H1 (cell line): Measurements from ENCODE around the gene TPSG1. TPM values are rescaled to one million over a fixed set of nuclear protein-coding genes. Genes with fewer than 3 reads are reported as not detected.

Experiments
- CTCF ChIA-PET: fragments of 300-600 bp; sonication (Branson Sonifier 250); formaldehyde crosslinking; loops from one replicate; lab custom pipeline; 2021; ENCODE audit not compliant: partially characterized antibody; lab: Charles Lee
- POLR2A ChIA-PET: fragments of 300-600 bp; sonication (Branson Sonifier 250); formaldehyde crosslinking; loops from one replicate; lab custom pipeline; 2021; ENCODE audit warnings: inconsistent platforms; ENCODE audit not compliant: partially characterized antibody; lab: Charles Lee
- DNase-seq, 2 experiments: peaks; one replicate each; pipeline versions ENCODE4 v3.0.0 to v3.0.0-alpha.2; 2010 to 2022; ENCODE audit warnings: low spot score in 2 of 2, low read depth in 1 of 2, mixed read lengths in 1 of 2
- FAIRE-seq: peaks from 2 replicates; lab custom pipeline; 2011; peaks lifted over from hg19 to GRCh38; lab: Jason Lieb, UNC
- H2AFZ ChIP-seq: 2 replicates; pipeline ENCODE4 v1.8.1; 2012; ENCODE audit warnings: low read length, inconsistent platforms
- H2AK5ac ChIP-seq: 2 replicates; pipeline ENCODE4 v1.6.1; 2013; ENCODE audit warnings: low read depth, low read length
- H2BK120ac ChIP-seq: replicated peaks from 2 replicates; pipeline ENCODE3; 2013; ENCODE audit warnings: low read depth, low read length, inconsistent platforms
- H2BK12ac ChIP-seq: 2 replicates; pipeline ENCODE4 v1.6.1; 2013; ENCODE audit warnings: low read depth, low read length
- H2BK15ac ChIP-seq: 2 replicates; pipeline ENCODE4 v1.6.1; 2013; ENCODE audit warnings: low read length
- H2BK20ac ChIP-seq: 2 replicates; pipeline ENCODE4 v1.6.1; 2013; ENCODE audit warnings: low read length
- H2BK5ac ChIP-seq: 2 replicates; pipeline ENCODE4 v1.6.1; 2013; ENCODE audit warnings: low read depth, low read length
- H3K14ac ChIP-seq: 2 replicates; pipeline ENCODE4 v1.6.1; 2013; ENCODE audit warnings: inconsistent platforms; ENCODE audit not compliant: insufficient read length
- H3K18ac ChIP-seq: 2 replicates; pipeline ENCODE4 v1.6.1; 2013; ENCODE audit warnings: low read length; ENCODE audit errors: extremely low read depth
- H3K23ac ChIP-seq: 2 replicates; pipeline ENCODE4 v1.6.1; 2013; ENCODE audit warnings: inconsistent platforms; ENCODE audit not compliant: insufficient read length
- H3K23me2 ChIP-seq: 2 replicates; pipeline ENCODE4 v1.6.1; 2013; ENCODE audit warnings: low read depth, low read length
- H3K27ac ChIP-seq: 2 replicates; pipeline ENCODE4 v1.6.1; 2011; ENCODE audit warnings: low read depth, low read length, inconsistent platforms
- H3K27me3 ChIP-seq, 4 experiments: replicated peaks in 1 of 4; 1 replicate in 1 of 4; 2 replicates in 3 of 4; pipeline versions ENCODE4 v1.6.1 to v1.8.1; 2011 to 2013; ENCODE audit warnings: low read length in 3 of 4, mild to moderate bottlenecking in 3 of 4, inconsistent platforms in 2 of 4, mixed read lengths in 2 of 4, moderate library complexity in 1 of 4; ENCODE audit not compliant: control insufficient read depth in 3 of 4, insufficient read depth in 3 of 4; ENCODE audit errors: extremely low read depth in 1 of 4
- H3K36me3 ChIP-seq, 4 experiments: 2 replicates each; pipeline versions ENCODE4 v1.6.1 to v1.8.1; 2011 to 2013; ENCODE audit warnings: mild to moderate bottlenecking in 4 of 4, low read length in 3 of 4, moderate library complexity in 2 of 4, control low read depth in 1 of 4, inconsistent platforms in 1 of 4; ENCODE audit not compliant: insufficient read depth in 4 of 4, control insufficient read depth in 2 of 4
- H3K4ac ChIP-seq: replicated peaks from 2 replicates; pipeline ENCODE3; 2013; ENCODE audit warnings: low read length, low read depth, mixed read lengths, inconsistent platforms; ENCODE audit not compliant: insufficient read length
- H3K4me1 ChIP-seq, 4 experiments: replicated peaks in 1 of 4; 1 replicate in 1 of 4; 2 replicates in 3 of 4; pipeline versions ENCODE4 v1.6.1 to v1.8.1; 2011 to 2013; ENCODE audit warnings: low read length in 3 of 4, inconsistent platforms in 2 of 4, mixed read lengths in 1 of 4; ENCODE audit not compliant: insufficient read depth in 4 of 4, control insufficient read depth in 3 of 4
- H3K4me2 ChIP-seq, 2 experiments: 2 replicates each; pipeline versions ENCODE4 v1.6.1 to v1.8.1; 2011 to 2013; ENCODE audit warnings: low read depth in 2 of 2, low read length in 2 of 2, control low read depth in 1 of 2, inconsistent platforms in 1 of 2, mild to moderate bottlenecking in 1 of 2; ENCODE audit not compliant: insufficient read depth in 1 of 2
- H3K4me3 ChIP-seq, 4 experiments: fragments of 200-600, 300-600 bp in 1 of 4; sonication (generic), shearing (Covaris generic), sonication (Bioruptor Twin) in 1 of 4; 2 replicates each; pipeline versions ENCODE4 v1.5.1 to v1.8.1; 2011 to 2016; ENCODE audit warnings: low read length in 4 of 4, low read depth in 3 of 4, control low read depth in 2 of 4, inconsistent platforms in 2 of 4, mild to moderate bottlenecking in 2 of 4, mixed read lengths in 1 of 4, moderate library complexity in 1 of 4; ENCODE audit not compliant: insufficient read depth in 2 of 4; ENCODE audit errors: extremely low read depth in 1 of 4
- H3K56ac ChIP-seq: replicated peaks from 2 replicates; pipeline ENCODE3; 2013; ENCODE audit warnings: low read depth, mild to moderate bottlenecking, mixed read lengths, low read length, inconsistent platforms; ENCODE audit not compliant: insufficient read length
- H3K79me1 ChIP-seq: 2 replicates; pipeline ENCODE4 v1.6.1; 2013; ENCODE audit warnings: low read depth, low read length, control low read depth
- H3K79me2 ChIP-seq, 2 experiments: 2 replicates each; pipeline versions ENCODE4 v1.6.1 to v1.8.1; 2012 to 2013; ENCODE audit warnings: low read length in 2 of 2, mild to moderate bottlenecking in 2 of 2, inconsistent platforms in 1 of 2; ENCODE audit not compliant: insufficient read depth in 2 of 2, control insufficient read depth in 1 of 2
- H3K9ac ChIP-seq, 4 experiments: replicated peaks in 1 of 4; 1 replicate in 1 of 4; 2 replicates in 3 of 4; pipeline versions ENCODE4 v1.6.1 to v1.8.1; 2011 to 2013; ENCODE audit warnings: low read depth in 3 of 4, low read length in 3 of 4, control low read depth in 2 of 4, mild to moderate bottlenecking in 2 of 4, moderate library complexity in 2 of 4, inconsistent platforms in 1 of 4; ENCODE audit errors: extremely low read depth in 1 of 4
- H3K9me3 ChIP-seq, 2 experiments: 2 replicates each; pipeline versions ENCODE4 v1.6.1 to v1.8.1; 2012 to 2013; ENCODE audit warnings: mild to moderate bottlenecking in 2 of 2, moderate library complexity in 2 of 2, control low read depth in 1 of 2, inconsistent platforms in 1 of 2, low read depth in 1 of 2, low read length in 1 of 2, mixed read lengths in 1 of 2; ENCODE audit not compliant: insufficient read depth in 2 of 2
- H4K20me1 ChIP-seq, 2 experiments: replicated peaks in 1 of 2; 2 replicates each; pipeline versions ENCODE3 to v1.8.1; 2011 to 2013; ENCODE audit warnings: inconsistent platforms in 2 of 2, low read length in 2 of 2, mild to moderate bottlenecking in 1 of 2; ENCODE audit not compliant: insufficient read depth in 2 of 2, control insufficient read depth in 1 of 2
- H4K5ac ChIP-seq: 2 replicates; pipeline ENCODE4 v1.6.1; 2013; ENCODE audit warnings: low read length, low read depth, mixed read lengths, inconsistent platforms; ENCODE audit not compliant: insufficient read length
- H4K8ac ChIP-seq: 2 replicates; pipeline ENCODE4 v1.8.0; 2013; ENCODE audit warnings: mild to moderate bottlenecking, moderate library complexity, low read length, inconsistent platforms; ENCODE audit not compliant: insufficient read depth; ENCODE audit errors: extremely low read depth
- H4K91ac ChIP-seq: replicated peaks from 2 replicates; pipeline ENCODE3; 2013; ENCODE audit warnings: low read length, mixed read lengths, inconsistent platforms; ENCODE audit not compliant: insufficient read length
- CEBPB ChIP-seq: IDR thresholded peaks from 2 replicates; pipeline ENCODE4 v1.6.1; 2012; ENCODE audit warnings: low read depth, low read length
- CHD1 ChIP-seq: IDR thresholded peaks from 2 replicates; pipeline ENCODE4 v1.6.1; 2012; ENCODE audit warnings: low read depth, low read length, improper control_type of control experiment
- MAFK ChIP-seq: IDR thresholded peaks from 2 replicates; pipeline ENCODE4 v1.6.1; 2012; ENCODE audit warnings: low read depth, mild to moderate bottlenecking, improper control_type of control experiment, low read length
- PHF8 ChIP-seq: fragments of 200-600 bp; sonication (generic); conservative IDR thresholded peaks from 2 replicates; pipeline ENCODE4 v1.7.1; 2012; ENCODE audit warnings: low read depth, mild to moderate bottlenecking, inconsistent platforms, low read length, moderate library complexity
- ZNF274 ChIP-seq: IDR thresholded peaks from 2 replicates; pipeline ENCODE4 v1.7.0; 2012; ENCODE audit warnings: low read length, borderline replicate concordance; ENCODE audit errors: extremely low read depth
- WGBS, 2 experiments: shearing (Covaris generic) in 1 of 2; methylation state at CpG; one replicate each; pipeline versions ENCODE4 v1.1.6 to v1.1.7; 2013 to 2015; ENCODE audit warnings: low lambda C conversion rate in 2 of 2, mixed read lengths in 2 of 2, inconsistent platforms in 1 of 2, low coverage in 1 of 2, missing lambda C conversion rate in 1 of 2; ENCODE audit not compliant: insufficient replicate concordance in 2 of 2, insufficient coverage in 1 of 2, insufficient read length in 1 of 2; ENCODE audit errors: extremely low coverage in 1 of 2, missing lambda C conversion rate in 1 of 2; 5-methylcytosine and 5-hydroxymethylcytosine counted together
- polyA plus RNA-seq, 7 experiments: library from polyadenylated mRNA; depleted of rRNA in 3 of 7; stranded (reverse) in 5 of 7; unstranded in 2 of 7; fragments of >200 nt in 5 of 7; fragments of 200-250 nt in 2 of 7; gene quantifications; 1 replicate in 5 of 7; 2 replicates in 1 of 7; 4 replicates in 1 of 7; pipeline versions ENCODE4 v1.2.1 to v1.2.3, GENCODE V29; 2011 to 2013; ENCODE audit warnings: missing spikeins in 2 of 7, mixed read lengths in 2 of 7
- total RNA-seq: library from RNA; stranded (reverse); fragmentation: NEBNext Ultra II Directional; extraction: Animal tissue kit (Norgen Biotek cat#: 25700); gene quantifications from 2 replicates; pipeline ENCODE4 v1.2.1, GENCODE V29; 2021

The TPSG1 gene
- total and polyA plus RNA-seq, 2 of the 8 experiments (the other 6 are each of a cell fraction or from before 2014, with no cell fraction given): not detected

GRCh38 chr16:1202274-1202673, 22.8 kb downstream of the TPSG1 start:
- no peak for TF ChIP-seq ZNF274
- TF ChIP-seq CEBPB: no peak
- no peak for TF ChIP-seq MAFK
- TF ChIP-seq CHD1: no peak
- TF ChIP-seq PHF8: no peak
- TF ChIP-seq, all 59 proteins: peak for 0
- WGBS, 2 experiments: 85% methylated on average over 18 of the region's 18 CpGs; no CpG with 5 or more reads in 1 of the 2 experiments
- H3K18ac ChIP-seq: no peak overlapping the region

More at GRCh38 chr16:1202274-1202673, 22.8 kb downstream of the TPSG1 start:
- no peak overlapping the region for H3K4ac ChIP-seq
- no peak overlapping the region for H3K23ac ChIP-seq
- no peaks in the 10 kb centered on the region for H3K27me3 ChIP-seq
- no peak overlapping the region for H4K5ac ChIP-seq
- H2BK12ac ChIP-seq: no peak overlapping the region
- CTCF ChIA-PET: interaction anchor here (0.5 to 1.4 kb wide), 4 partner anchors 71 to 714 kb away, joined by 3 to 4 read pairs (median 3); no protein-coding TSS in a partner anchor
- no peak overlapping the region for H2AFZ ChIP-seq
- H3K9ac ChIP-seq: no peak overlapping the region
- peaks cover 4 to 14% of the 10 kb centered on the region in 2 experiments for H4K20me1 ChIP-seq
- peaks cover 0 to 28% (median 3%) of the 10 kb centered on the region in 4 experiments; a peak in 4 of 8 replicates for H3K36me3 ChIP-seq
- POLR2A ChIA-PET: no interaction called here
- H3K79me2 ChIP-seq: no peaks in the 10 kb centered on the region
- H4K91ac ChIP-seq: no peak overlapping the region
- DNase-seq: no peak
- no peak overlapping the region for H2AK5ac ChIP-seq
- no peak overlapping the region for H3K4me3 ChIP-seq
- H2BK20ac ChIP-seq: no peak overlapping the region
- no peaks in the 10 kb centered on the region; the same call in 1 of the 2 replicates for H3K79me1 ChIP-seq
- H3K14ac ChIP-seq: no peak overlapping the region
- no peak overlapping the region for H4K8ac ChIP-seq
- no peaks in the 10 kb centered on the region for H3K4me1 ChIP-seq
- no peaks in the 10 kb centered on the region for H3K9me3 ChIP-seq
- no peaks in the 10 kb centered on the region for H3K23me2 ChIP-seq
- no peak for FAIRE-seq
- no peak overlapping the region for H2BK120ac ChIP-seq
- H3K56ac ChIP-seq: no peak overlapping the region
- H2BK5ac ChIP-seq: no peak overlapping the region
- no peak overlapping the region for H3K4me2 ChIP-seq
- no peak overlapping the region for H3K27ac ChIP-seq
- no peak overlapping the region for H2BK15ac ChIP-seq
